Stimulated activated CD4-positive, alpha-beta T cell treated with anti-CD3 and anti-CD28 coated beads, Interleukin-4, amount 100 ng/mL, for 24 hours (primary cell): Measurements from ENCODE around the gene CTDSP2.
"Not testable (repeated sequence)": the region's sequence is repeated elsewhere in the genome, so short reads cannot be mapped to it uniquely, and the experiment has no call there.

Experiments
- DNase-seq: peaks from one replicate; pipeline ENCODE4 v3.0.0-alpha.2; 2020

Gene CTDSP2

GRCh38 chr12:57852620-57853500 lies 6.3 kb upstream of the CTDSP2 start:
- DNase-seq = no peak

- no peak for DNase-seq
Observed at GRCh38 chr12:57852200-57852599, 5.7 kb upstream of the CTDSP2 start.

GRCh38 chr12:57851552-57851951 lies 5.0 kb upstream of the CTDSP2 start:
- DNase-seq = no peak

GRCh38 chr12:57850854-57851430 lies 4.4 kb upstream of the CTDSP2 start:
- no peak for DNase-seq

GRCh38 chr12:57849447-57849846 lies 2.9 kb upstream of the CTDSP2 start:
- not testable (repeated sequence) for DNase-seq

- no peak for DNase-seq
Observed at GRCh38 chr12:57849035-57849434, 2.5 kb upstream of the CTDSP2 start.

- DNase-seq = no peak
Observed at GRCh38 chr12:57848208-57848607, 1.7 kb upstream of the CTDSP2 start.

- no peak for DNase-seq
Observed at GRCh38 chr12:57846285-57846576, 298 bp downstream of the CTDSP2 start.

- DNase-seq = peak; percentile 63
Observed at GRCh38 chr12:57845478-57846284, 848 bp downstream of the CTDSP2 start.

GRCh38 chr12:57844709-57845477 lies 1.6 kb downstream of the CTDSP2 start:
- peak; percentile 49 for DNase-seq

GRCh38 chr12:57842342-57843294 lies 3.9 kb downstream of the CTDSP2 start:
- DNase-seq = peak; percentile 50

- DNase-seq = no peak
Observed at GRCh38 chr12:57841445-57841844, 5.1 kb downstream of the CTDSP2 start.

GRCh38 chr12:57840726-57841125 lies 5.8 kb downstream of the CTDSP2 start:
- no peak for DNase-seq

- no peak for DNase-seq
Observed at GRCh38 chr12:57839996-57840395, 6.5 kb downstream of the CTDSP2 start.

- peak; percentile 48 for DNase-seq
Observed at GRCh38 chr12:57838594-57839302, 7.8 kb downstream of the CTDSP2 start.

GRCh38 chr12:57837864-57838562 lies 8.5 kb downstream of the CTDSP2 start:
- DNase-seq = no peak

GRCh38 chr12:57836442-57837375 lies 9.8 kb downstream of the CTDSP2 start:
- DNase-seq = peak; percentile 32

- DNase-seq = no peak
Observed at GRCh38 chr12:57835366-57836288, 10.9 kb downstream of the CTDSP2 start.
